Transverse colon (tissue), 4 donors: Measurements from ENCODE around the gene PCNX4.

Experiments used
- EP300 ChIP-seq: sonication (generic); formaldehyde crosslinking; IDR thresholded peaks from one replicate; pipeline ENCODE4 v1.6.1; 2017; ENCODE audit warnings: antibody characterized with exemption, low read depth
- POLR2A ChIP-seq: fragments of 450-650 bp; IDR thresholded peaks from one replicate; pipeline ENCODE4 v1.6.1; 2016; ENCODE audit warnings: antibody characterized with exemption, mild to moderate bottlenecking, moderate library complexity
- POLR2AphosphoS5 ChIP-seq, 3 donors: sonication (generic); formaldehyde crosslinking; IDR thresholded peaks; one replicate each; pipeline ENCODE4 v1.6.1; 2016; ENCODE audit warnings: antibody characterized with exemption in 3 of 3
- TF ChIP-seq, protein P1 (sequence below), 5 experiments: fragments of 200-600 bp in 3 of 5; fragments of 450-650 bp in 2 of 5; sonication (generic) in 3 of 5; IDR thresholded peaks; 1 replicate in 2 of 5; 2 replicates in 3 of 5; pipeline ENCODE4 v1.5.1; 2016 to 2017; ENCODE audit warnings: antibody characterized with exemption in 5 of 5, inconsistent platforms in 3 of 5, mild to moderate bottlenecking in 2 of 5, moderate library complexity in 1 of 5

DNA sequence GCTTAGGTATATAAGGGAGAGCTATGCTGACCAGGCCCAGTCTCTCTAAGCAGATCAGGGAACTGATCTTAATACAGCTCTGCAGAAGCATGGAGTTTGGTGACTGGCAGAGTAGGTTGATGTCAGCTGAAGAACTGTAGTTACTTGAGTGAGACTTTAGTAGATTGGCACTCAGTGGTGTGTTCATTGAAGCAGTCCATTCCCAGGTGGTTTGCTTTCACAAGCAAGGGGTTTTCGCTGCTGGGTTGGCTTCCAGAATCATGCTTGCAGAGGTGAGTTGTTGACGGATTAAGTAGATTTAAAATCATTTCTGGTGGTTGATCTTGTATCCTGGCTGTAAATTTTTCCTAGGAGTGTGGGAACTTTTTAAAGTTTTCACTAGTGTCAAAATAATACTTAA lies 80.0 kb downstream of the PCNX4 start:
- TF ChIP-seq, protein P1, sequence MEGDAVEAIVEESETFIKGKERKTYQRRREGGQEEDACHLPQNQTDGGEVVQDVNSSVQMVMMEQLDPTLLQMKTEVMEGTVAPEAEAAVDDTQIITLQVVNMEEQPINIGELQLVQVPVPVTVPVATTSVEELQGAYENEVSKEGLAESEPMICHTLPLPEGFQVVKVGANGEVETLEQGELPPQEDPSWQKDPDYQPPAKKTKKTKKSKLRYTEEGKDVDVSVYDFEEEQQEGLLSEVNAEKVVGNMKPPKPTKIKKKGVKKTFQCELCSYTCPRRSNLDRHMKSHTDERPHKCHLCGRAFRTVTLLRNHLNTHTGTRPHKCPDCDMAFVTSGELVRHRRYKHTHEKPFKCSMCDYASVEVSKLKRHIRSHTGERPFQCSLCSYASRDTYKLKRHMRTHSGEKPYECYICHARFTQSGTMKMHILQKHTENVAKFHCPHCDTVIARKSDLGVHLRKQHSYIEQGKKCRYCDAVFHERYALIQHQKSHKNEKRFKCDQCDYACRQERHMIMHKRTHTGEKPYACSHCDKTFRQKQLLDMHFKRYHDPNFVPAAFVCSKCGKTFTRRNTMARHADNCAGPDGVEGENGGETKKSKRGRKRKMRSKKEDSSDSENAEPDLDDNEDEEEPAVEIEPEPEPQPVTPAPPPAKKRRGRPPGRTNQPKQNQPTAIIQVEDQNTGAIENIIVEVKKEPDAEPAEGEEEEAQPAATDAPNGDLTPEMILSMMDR (IDR thresholded peaks at IDR 0.05), result no peak
- TF ChIP-seq EP300, result no peak
- TF ChIP-seq POLR2A, result no peak
- no peak for TF ChIP-seq POLR2AphosphoS5 (IDR thresholded peaks at IDR 0.05)
